SK-N-MC (cell line): ENCODE measurements around the gene ISM2.

Experiments
- DNase-seq: peaks from one replicate; pipeline ENCODE4 v3.0.0-alpha.2; 2011; ENCODE audit warnings: low read depth, low spot score
- H3K27ac ChIP-seq: fragments of 200-600 bp; sonication (generic); 2 replicates; pipeline ENCODE4 v1.5.1; 2016; ENCODE audit warnings: mixed run types
- H3K36me3 ChIP-seq: fragments of 200-600 bp; sonication (generic); 2 replicates; pipeline ENCODE4 v1.6.1; 2017; ENCODE audit warnings: antibody characterized with exemption, low read length, mixed read lengths; ENCODE audit not compliant: insufficient read depth
- H3K4me3 ChIP-seq: fragments of 200-600 bp; sonication (generic); 2 replicates; pipeline ENCODE4 v1.5.1; 2016
- H3K9ac ChIP-seq: fragments of 200-600 bp; sonication (generic); 2 replicates; pipeline ENCODE4 v1.8.0; 2017; ENCODE audit warnings: mixed run types, mixed read lengths; ENCODE audit not compliant: insufficient read length
- H3K9me3 ChIP-seq: fragments of 200-600 bp; sonication (generic); 2 replicates; pipeline ENCODE4 v1.6.1; 2017; ENCODE audit warnings: low read depth, mild to moderate bottlenecking, antibody characterized with exemption, low read length, moderate library complexity, mixed read lengths
- EZH2 ChIP-seq: fragments of 200-600 bp; sonication (generic); IDR thresholded peaks from one replicate; pipeline ENCODE4 v1.6.1; 2017; ENCODE audit warnings: antibody characterized with exemption
- FOXP2 ChIP-seq: optimal IDR thresholded peaks from 2 replicates; pipeline ENCODE3; 2011; ENCODE audit warnings: mild to moderate bottlenecking, moderate library complexity; ENCODE audit not compliant: insufficient read depth; ENCODE audit errors: extremely low read length, control extremely low read depth
- POLR2AphosphoS5 ChIP-seq: IDR thresholded peaks from 2 replicates; pipeline ENCODE4 v1.6.1; 2012; ENCODE audit warnings: mild to moderate bottlenecking, low read depth, low read length, borderline replicate concordance

The ISM2 gene

DNA sequence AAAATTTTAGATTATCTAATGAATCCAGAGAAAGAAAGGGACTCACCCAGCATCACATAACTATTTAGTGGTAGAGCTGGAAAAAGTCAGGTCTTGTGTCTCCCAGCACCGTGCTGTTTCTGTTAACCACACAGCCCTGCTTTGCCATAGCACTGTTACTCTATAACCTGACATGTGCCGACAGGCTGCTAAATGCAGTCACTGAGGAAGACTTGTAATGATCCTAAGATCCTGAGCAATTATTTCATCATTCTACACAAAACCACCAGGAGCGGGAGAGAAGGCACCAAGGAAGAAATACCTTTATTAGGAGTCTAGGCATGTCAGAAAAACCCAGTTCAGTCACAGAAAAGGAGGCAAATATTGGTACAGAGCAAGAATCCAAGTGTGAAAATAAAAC lies 72.2 kb downstream of the ISM2 start:
- Histone ChIP-seq H3K9me3 (no peaks in the 10 kb centered on the region), H3K4me3 (no peak overlapping the region), H3K36me3 (peaks cover 30% of the 10 kb centered on the region; the same call in 1 of the 2 replicates), H3K27ac (no peak overlapping the region), H3K9ac (no peak overlapping the region)
- no peak for TF ChIP-seq EZH2
- no peak for TF ChIP-seq POLR2AphosphoS5
- TF ChIP-seq FOXP2, result no peak
- no peak for DNase-seq

DNA sequence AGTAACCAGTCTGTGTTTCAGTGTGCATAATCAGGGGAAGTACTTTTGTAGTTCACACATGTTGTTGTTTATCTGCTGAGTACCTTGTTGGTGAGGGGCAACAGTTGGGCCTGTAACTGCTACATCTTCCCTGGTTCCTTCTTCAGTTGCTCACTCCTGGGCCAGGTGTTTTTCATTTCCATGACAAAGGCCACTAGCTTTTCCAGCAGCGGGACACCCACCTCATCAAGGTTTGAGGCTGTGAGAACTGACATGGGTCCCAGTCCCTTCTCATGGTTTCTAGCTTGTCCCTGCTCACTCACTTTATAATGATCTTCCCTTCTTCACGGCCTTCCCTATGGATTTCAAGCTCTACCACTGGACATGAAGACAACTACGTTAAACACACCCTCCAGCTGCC lies 73.8 kb downstream of the ISM2 start:
- H3K4me3 ChIP-seq, result no peak overlapping the region
- H3K36me3 ChIP-seq, result peaks cover 30% of the 10 kb centered on the region; the same call in 1 of the 2 replicates
- H3K27ac ChIP-seq, result no peak overlapping the region
- H3K9me3 ChIP-seq, result no peaks in the 10 kb centered on the region
- DNase-seq, result no peak
- TF ChIP-seq FOXP2 (no peak), EZH2 (no peak), POLR2AphosphoS5 (no peak)
- H3K9ac ChIP-seq, result no peak overlapping the region
